Prostate gland (tissue), 2 donors: ENCODE results near the gene EVC.

Experiments used
- CTCF ChIP-seq, 4 experiments: fragments of 200-600 bp in 2 of 4; fragments of 450-650 bp in 2 of 4; sonication (generic) in 2 of 4; IDR thresholded peaks; 1 replicate in 3 of 4; 2 replicates in 1 of 4; pipeline ENCODE4 v1.5.1; 2016 to 2019; ENCODE audit warnings: antibody characterized with exemption in 4 of 4, mild to moderate bottlenecking in 2 of 4, moderate library complexity in 2 of 4
- POLR2AphosphoS5 ChIP-seq: sonication (generic); formaldehyde crosslinking; IDR thresholded peaks from one replicate; pipeline ENCODE4 v1.6.1; 2017; ENCODE audit warnings: antibody characterized with exemption

- TF ChIP-seq CTCF (IDR thresholded peaks at IDR 0.05) (no peak), POLR2AphosphoS5 (no peak)
Measured at GRCh38 chr4:5700459-5700858, 10.5 kb upstream of the EVC start.
